ENCODE measurements around the gene ACKR1.

DNA sequence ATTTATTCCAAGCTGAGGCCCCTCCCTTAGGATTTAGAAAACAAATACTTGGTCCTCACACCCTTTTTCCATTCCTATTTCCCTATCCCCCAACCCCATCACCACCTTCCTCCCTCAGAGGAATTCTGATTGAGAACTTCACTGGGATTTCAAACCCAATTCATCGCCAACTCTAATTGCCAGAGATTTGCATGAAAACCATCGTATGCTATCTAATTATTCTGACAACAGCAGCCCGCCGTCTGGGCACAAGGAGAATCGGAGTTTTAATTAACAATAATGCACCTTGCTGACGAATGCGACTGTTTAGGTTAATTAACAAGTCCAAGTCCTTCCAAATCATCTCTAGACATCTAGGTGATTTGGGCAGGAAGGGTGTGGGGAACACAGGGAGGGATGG is 4.4 kb downstream of the ACKR1 start:
- TF ChIP-seq, protein P1, sequence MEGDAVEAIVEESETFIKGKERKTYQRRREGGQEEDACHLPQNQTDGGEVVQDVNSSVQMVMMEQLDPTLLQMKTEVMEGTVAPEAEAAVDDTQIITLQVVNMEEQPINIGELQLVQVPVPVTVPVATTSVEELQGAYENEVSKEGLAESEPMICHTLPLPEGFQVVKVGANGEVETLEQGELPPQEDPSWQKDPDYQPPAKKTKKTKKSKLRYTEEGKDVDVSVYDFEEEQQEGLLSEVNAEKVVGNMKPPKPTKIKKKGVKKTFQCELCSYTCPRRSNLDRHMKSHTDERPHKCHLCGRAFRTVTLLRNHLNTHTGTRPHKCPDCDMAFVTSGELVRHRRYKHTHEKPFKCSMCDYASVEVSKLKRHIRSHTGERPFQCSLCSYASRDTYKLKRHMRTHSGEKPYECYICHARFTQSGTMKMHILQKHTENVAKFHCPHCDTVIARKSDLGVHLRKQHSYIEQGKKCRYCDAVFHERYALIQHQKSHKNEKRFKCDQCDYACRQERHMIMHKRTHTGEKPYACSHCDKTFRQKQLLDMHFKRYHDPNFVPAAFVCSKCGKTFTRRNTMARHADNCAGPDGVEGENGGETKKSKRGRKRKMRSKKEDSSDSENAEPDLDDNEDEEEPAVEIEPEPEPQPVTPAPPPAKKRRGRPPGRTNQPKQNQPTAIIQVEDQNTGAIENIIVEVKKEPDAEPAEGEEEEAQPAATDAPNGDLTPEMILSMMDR (conservative IDR thresholded peaks at IDR 0.05; ENCODE audit: low read length), result no peak
- no peak for TF ChIP-seq EZH2phosphoT487 (IDR thresholded peaks at IDR 0.05; ENCODE audit: borderline replicate concordance)

All from Loucy (cell line).